GM12892 (cell line): Measurements from ENCODE around the gene ANGPT4.
"Not testable (repeated sequence)": the region's sequence is repeated elsewhere in the genome, so short reads cannot be mapped to it uniquely, and the experiment has no call there.

Experiments used
- DNase-seq: peaks from one replicate; pipeline ENCODE4 v3.0.0; 2011; ENCODE audit not compliant: insufficient read length
- FAIRE-seq: peaks from 2 replicates; lab custom pipeline; 2011; peaks lifted over from hg19 to GRCh38; lab: Jason Lieb, UNC
- POLR2A ChIP-seq: IDR thresholded peaks from 2 replicates; pipeline ENCODE4 v1.6.1; 2011; ENCODE audit warnings: low read depth, low read length, control low read depth
- POLR2AphosphoS5 ChIP-seq: IDR thresholded peaks from 2 replicates; pipeline ENCODE4 v1.6.1; 2011; ENCODE audit warnings: low read depth, low read length, control low read depth
- TAF1 ChIP-seq: IDR thresholded peaks from 2 replicates; pipeline ENCODE4 v1.6.1; 2011; ENCODE audit warnings: low read depth, mild to moderate bottlenecking, control low read depth, low read length, borderline replicate concordance

Gene ANGPT4

DNA sequence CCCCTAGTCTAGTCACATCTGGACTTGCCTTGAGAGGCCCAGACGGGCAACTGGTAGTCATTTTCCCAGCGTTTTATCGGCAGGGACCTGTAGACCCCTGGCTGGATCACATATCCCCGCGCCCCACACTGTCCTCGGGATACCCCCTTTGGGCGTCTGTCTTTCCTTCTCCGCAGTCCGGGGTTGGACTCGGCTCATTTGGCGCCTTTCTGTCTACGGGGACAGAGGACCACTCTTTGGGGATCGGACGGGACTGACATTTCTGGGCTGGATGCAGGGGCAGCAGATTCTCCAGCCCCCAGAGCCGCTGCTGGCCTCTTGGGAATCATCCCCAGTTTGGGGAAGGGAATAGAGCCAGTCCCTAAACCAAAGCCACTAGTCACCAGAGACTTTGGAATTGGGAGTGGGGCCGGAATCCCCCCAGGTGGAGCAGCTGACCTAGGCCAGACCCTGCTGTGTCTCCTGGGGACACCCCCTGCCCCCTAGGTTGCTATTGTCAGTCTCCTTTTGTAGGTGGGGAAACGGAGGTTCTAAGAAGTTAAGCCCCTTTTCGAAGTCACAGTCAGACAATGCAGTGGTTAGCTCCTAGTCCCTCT, 81.9 kb downstream of the ANGPT4 start:
- TF ChIP-seq TAF1 (0 out of 2 replicates have a peak, but pooled peaks have one; percentile 22), POLR2AphosphoS5 (no peak), POLR2A (no peak)
- FAIRE-seq (peak; percentile 61), DNase-seq (no peak)

DNA sequence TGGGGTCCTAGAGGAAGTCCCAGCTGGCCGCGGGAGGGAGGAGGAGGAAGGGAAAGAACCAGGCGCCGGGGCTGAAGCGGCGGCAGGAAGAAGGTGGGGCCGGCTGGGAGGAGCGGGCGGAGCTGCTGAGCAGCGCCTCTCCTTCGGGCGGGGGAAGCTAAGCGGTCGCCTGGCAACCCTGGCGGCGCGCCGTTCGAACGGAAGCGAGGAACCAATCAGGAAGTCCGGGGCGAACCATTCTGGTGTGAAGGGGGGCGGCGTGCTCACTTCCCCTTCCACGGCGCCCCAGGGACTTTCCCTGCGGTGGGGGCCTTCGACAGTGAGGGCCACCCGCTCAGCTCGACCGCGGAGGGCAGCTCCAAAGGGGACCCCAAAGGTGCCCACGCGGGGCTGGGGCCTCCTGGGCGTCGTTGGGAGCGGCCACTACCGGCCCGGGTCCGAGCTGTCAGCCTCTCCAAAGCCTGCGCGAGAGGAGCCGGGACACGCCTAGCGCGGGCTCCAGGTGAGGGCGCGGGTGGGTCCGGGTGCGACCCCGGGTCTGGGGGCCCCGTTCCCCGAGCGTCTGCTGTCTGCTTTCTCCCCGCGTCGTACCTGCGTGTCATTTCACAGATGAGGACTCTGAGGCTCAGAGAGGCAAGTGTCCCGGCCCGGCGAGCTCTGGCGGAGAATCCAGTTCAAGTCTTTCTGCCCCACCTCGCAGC, 82.5 kb downstream of the ANGPT4 start, which contains the start of gene FAM110A:
FAM110A (plus strand) TSS at position 266 of the 701 bp plus-strand sequence. CDS start 11,090 bp downstream, outside the sequence.
- DNase-seq, result peak; percentile 89
- TF ChIP-seq POLR2A (peak; percentile 71; the same call in 1 of the 2 replicates), POLR2AphosphoS5 (0 out of 2 replicates have a peak, but pooled peaks have one; percentile 26), TAF1 (no peak)
- FAIRE-seq, result peak; percentile 97

DNA sequence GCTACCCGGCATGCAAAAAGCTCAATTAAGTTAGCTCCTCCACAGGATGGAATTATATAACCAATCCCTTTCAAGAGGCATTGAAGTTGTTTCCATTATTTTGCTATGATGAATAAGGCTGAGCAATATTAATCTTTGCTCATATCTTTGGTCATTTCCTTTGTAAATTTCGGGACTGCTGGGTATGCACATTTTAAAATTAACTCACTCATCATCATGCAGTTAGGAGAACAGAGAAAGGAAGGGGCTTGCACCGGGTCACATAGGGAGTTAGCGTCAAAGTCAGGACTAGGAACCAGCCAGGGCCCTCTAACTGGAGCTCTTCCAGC, 83.0 kb downstream of the ANGPT4 start:
- TF ChIP-seq TAF1 (no peak), POLR2AphosphoS5 (no peak), POLR2A (no peak)
- DNase-seq (no peak), FAIRE-seq (peak; percentile 46)

DNA sequence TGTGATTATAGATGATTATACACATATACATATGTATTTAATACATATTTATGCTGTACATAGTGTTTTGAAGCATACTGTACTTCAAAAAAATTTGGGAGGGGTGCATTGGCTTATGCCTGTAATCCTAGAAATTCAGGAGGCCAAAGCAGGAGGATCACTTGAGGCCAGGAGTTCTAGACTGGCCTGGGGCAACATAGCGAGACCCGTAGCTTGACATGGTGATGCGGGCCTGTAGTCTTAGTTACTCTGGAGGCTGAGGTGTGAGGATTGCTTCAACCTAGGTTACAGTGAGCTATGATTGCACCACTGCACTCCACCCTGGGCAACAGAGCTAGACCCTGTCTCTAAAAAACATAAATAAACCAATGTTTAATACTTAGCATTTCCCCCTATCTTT, 84.2 kb downstream of the ANGPT4 start:
- no peak for TF ChIP-seq POLR2A
- no peak for TF ChIP-seq POLR2AphosphoS5
- TF ChIP-seq TAF1, result no peak
- DNase-seq (no peak), FAIRE-seq (no peak)

DNA sequence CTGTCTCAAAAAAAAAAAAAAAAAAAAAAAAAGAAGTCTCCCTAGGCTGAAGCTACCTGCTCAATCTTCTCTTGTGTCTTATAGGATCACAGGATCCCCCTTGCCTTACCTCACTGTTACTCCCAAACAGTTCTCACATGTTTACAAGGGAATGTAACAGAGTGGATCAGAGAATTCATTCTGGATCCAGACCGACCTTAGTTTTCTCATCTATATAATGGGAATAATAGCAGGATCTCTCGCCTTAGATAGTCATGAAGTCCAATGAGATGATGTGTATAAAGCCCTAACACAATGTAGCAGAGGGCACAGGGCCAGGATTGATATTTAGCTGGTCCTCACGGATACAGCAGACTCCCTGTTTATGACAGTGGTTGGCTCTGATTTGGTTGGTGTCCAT, 84.9 kb downstream of the ANGPT4 start:
- FAIRE-seq (no peak), DNase-seq (no peak)
- TF ChIP-seq POLR2AphosphoS5 (no peak), POLR2A (no peak), TAF1 (no peak)

DNA sequence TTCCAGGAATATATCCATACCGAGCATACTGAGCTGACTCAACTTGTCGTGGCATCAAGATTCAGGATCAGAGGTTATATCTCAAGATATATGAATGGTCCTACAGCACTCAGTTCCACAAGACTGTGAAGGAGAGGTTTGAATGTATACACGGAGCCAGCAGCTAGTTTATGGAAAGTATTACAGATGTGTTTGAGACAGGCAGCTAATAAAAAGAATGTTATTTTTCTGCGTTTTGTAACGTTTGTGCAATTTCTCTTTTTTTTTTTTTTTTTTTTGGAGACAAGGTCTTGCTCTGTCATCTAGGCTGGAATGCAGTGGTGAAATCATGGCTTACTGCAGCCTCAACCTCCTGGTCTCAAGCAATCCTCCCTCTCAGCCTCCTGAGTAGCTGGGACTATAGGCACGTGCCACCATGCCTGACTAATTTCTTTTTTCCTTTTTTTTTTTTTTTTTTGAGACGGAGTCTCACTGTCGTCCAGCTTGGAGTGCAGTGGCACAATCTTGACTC, 86.1 kb downstream of the ANGPT4 start:
- TF ChIP-seq POLR2A, result no peak
- TF ChIP-seq POLR2AphosphoS5, result no peak
- TF ChIP-seq TAF1, result no peak
- FAIRE-seq (no peak), DNase-seq (no peak)

DNA sequence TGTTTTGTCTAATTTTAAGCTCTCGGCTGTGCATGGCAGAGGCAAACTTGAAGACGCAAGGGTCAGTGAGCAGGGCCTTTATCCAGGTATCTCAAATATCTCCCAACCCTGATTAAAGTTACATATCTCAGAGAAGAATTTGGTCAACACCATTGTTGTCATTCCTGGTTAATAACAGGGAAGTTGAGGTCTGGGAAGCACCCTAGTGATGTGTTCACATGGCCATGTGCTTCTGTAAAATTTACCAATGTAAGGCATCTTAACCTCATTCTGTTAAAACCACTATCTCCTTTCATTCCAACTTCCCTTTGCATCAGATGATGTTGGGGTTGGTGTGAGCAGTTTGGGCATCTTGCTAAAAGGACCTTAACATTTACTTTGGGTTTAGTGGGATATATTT, 86.6 kb downstream of the ANGPT4 start:
- DNase-seq, result no peak
- FAIRE-seq, result no peak
- no peak for TF ChIP-seq POLR2AphosphoS5
- TF ChIP-seq POLR2A, result no peak
- TF ChIP-seq TAF1, result no peak

DNA sequence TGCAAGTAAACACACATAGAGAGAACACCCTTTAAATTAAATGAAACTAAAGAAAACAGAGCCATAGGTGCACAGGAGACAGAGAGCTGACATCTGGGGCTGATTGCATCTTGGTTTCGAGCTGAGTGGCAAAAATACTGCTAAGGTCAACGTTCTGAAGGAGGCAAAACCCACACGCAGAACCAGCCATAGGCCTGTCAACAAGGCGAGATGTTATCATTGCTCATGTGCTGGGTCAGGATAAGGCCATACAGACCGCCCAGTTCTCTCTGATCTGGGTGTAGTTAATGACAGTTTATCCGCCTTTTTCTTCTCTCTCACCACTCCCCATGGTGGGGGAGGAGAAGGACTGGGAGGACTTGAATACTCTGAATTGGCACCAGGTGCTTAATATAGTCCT, 87.1 kb downstream of the ANGPT4 start:
- peak; percentile 78 for FAIRE-seq
- DNase-seq, result no peak
- TF ChIP-seq POLR2A, result no peak
- TF ChIP-seq TAF1, result no peak
- TF ChIP-seq POLR2AphosphoS5, result no peak

DNA sequence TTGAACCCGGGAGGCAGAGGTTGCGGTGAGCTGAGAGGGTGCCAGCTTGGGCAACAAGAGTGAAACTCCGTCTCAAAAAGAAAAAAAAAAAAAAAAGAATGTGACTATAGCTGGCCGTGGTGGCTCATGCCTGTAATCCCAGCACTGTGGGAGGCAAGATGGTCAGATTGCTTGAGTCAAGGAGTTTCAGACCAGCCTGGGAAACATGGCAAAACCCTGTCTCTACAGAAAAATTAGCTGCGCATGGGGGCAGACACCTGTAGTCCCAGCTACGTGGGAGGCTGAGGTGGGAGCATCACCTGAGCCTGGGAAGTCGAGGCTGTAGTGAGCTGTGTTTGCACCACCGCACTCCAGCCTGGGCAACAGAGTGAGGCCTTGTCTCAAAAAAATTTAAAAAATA, 88.2 kb downstream of the ANGPT4 start:
- not testable (repeated sequence) for DNase-seq, FAIRE-seq

DNA sequence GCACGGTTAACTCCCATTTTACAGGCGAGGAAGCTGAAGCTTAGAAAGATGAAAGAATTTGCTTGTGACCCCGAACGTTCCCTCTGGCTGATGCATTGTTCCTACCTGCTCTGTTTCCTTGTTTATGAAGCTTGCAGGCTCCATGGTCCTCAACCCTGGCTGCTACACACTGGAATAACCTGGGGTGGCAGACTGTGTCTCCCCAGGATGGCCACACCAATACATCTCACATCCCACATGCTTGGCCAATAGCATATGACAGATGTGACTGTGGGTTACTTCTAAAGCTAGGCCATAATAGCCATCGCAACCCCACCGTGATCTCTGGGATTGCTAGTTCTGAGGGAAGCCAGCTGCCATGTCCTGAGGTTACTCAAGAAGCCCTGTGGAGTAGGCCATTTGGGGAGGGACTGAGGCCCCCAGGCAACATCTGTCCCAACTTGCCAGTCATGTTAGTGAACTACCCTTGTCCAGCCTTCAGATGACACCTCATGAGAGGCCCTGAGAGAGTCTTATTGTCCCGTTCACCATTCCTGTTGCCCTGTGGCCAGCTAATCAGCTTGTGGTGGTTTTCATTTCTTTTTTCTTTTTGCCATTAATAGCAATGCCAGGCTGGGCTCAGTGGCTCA, 89.3 kb downstream of the ANGPT4 start:
- TF ChIP-seq POLR2AphosphoS5 (no peak), TAF1 (no peak), POLR2A (no peak)
- FAIRE-seq, result no peak

DNA sequence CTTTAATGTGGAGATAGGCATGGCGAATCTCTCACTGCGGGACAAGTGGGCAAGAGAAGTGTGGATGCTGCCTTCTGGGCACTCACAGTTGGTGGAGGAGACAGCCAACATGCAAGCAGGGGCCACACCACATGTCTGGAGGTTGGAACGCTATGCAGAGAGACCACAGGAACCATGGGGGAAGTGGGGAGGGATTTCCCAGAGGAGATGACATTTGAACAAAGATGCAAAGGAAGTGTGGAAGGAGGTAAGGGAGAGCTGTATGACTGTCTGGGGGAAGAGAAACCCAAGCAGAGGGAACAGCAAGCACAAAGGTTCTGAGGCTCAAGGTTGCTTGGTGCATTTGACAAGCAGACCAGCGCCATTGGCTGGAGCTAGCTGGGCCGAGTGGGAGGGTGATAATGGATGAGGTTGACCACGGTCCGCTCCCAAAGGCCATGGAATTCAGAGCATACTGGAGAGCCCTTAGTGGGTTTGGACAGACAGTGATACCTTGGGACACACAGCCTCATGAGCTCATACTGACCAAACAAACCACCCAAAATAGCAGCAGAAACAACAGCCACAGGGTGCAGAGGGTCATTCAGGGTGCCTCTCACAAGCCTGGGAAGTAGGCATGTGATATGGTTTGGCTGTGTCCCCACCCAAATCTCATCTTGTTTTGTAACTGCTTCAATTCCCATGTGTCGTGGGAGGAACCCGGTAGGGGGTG, 90.3 kb downstream of the ANGPT4 start:
- DNase-seq (no peak), FAIRE-seq (no peak)
- TF ChIP-seq TAF1 (no peak), POLR2A (no peak), POLR2AphosphoS5 (no peak)

More for the DNA sequence above, 89.3 kb downstream of the ANGPT4 start:
- DNase-seq, result no peak
